Neural cell (in vitro differentiated cells): Measurements from ENCODE around the gene LSM3. TPM values are rescaled to one million over a fixed set of nuclear protein-coding genes. Genes with fewer than 3 reads are reported as not detected.
"Not testable (repeated sequence)": the region's sequence is repeated elsewhere in the genome, so short reads cannot be mapped to it uniquely, and the experiment has no call there.

Source experiments
- H2AFZ ChIP-seq: fragments of 200-600, 300-800 bp; sonication (generic), shearing (Covaris generic); 2 replicates; pipeline ENCODE4 v1.6.0; 2014; ENCODE audit warnings: low read depth, mild to moderate bottlenecking, antibody characterized with exemption, low read length, moderate library complexity
- H3F3A ChIP-seq: fragments of 200-600 bp; shearing (Covaris generic); 2 replicates; pipeline ENCODE4 v1.6.1; 2016; ENCODE audit warnings: mild to moderate bottlenecking, moderate library complexity, mixed read lengths, antibody characterized with exemption, low read length; ENCODE audit not compliant: insufficient read depth, poor library complexity, severe bottlenecking
- H3K27ac ChIP-seq: fragments of 200-600, 300-800 bp; sonication (generic), shearing (Covaris generic); 2 replicates; pipeline ENCODE4 v1.5.1; 2014; ENCODE audit warnings: mild to moderate bottlenecking, low read length, moderate library complexity
- H3K27me3 ChIP-seq: fragments of 300-800, 200-600 bp; sonication (generic), shearing (Covaris generic); 2 replicates; pipeline ENCODE4 v1.6.0; 2014; ENCODE audit warnings: mild to moderate bottlenecking, low read depth, low read length, moderate library complexity; ENCODE audit not compliant: insufficient read depth
- H3K36me3 ChIP-seq: fragments of 300-800, 200-600 bp; sonication (generic), shearing (Covaris generic); 2 replicates; pipeline ENCODE4 v1.5.1; 2014; ENCODE audit warnings: mild to moderate bottlenecking, antibody characterized with exemption, low read length, moderate library complexity; ENCODE audit not compliant: insufficient read depth
- H3K4me2 ChIP-seq: fragments of 300-800, 200-600 bp; sonication (generic), shearing (Covaris generic); 2 replicates; pipeline ENCODE4 v1.6.0; 2014; ENCODE audit warnings: mild to moderate bottlenecking, low read length
- H3K4me3 ChIP-seq: fragments of 300-800, 200-600 bp; sonication (generic), shearing (Covaris generic); 2 replicates; pipeline ENCODE4 v1.5.1; 2014; ENCODE audit warnings: mild to moderate bottlenecking, low read length, moderate library complexity
- H3K79me2 ChIP-seq: fragments of 200-600 bp; shearing (Covaris generic); replicated peaks from 2 replicates; pipeline ENCODE4 v1.6.0; 2014; ENCODE audit warnings: mild to moderate bottlenecking, low read length, moderate library complexity; ENCODE audit not compliant: insufficient read depth
- H3K9ac ChIP-seq: fragments of 300-800, 200-600 bp; sonication (generic), shearing (Covaris generic); 2 replicates; pipeline ENCODE4 v1.6.1; 2016; ENCODE audit warnings: mild to moderate bottlenecking, low read length, mixed read lengths
- H3K9me2 ChIP-seq: fragments of 200-600 bp; shearing (Covaris generic); 2 replicates; pipeline ENCODE4 v1.6.1; 2016; ENCODE audit warnings: mild to moderate bottlenecking, low read length, mixed read lengths; ENCODE audit not compliant: insufficient read depth
- H3K9me3 ChIP-seq: fragments of 200-600, 300-800 bp; sonication (generic), shearing (Covaris generic); 2 replicates; pipeline ENCODE4 v1.6.1; 2016; ENCODE audit warnings: mild to moderate bottlenecking, mixed run types, low read length, moderate library complexity, mixed read lengths
- H4K20me1 ChIP-seq: fragments of 200-600 bp; shearing (Covaris generic); 2 replicates; pipeline ENCODE4 v1.6.1; 2016; ENCODE audit warnings: mild to moderate bottlenecking, mixed run types; ENCODE audit not compliant: insufficient read depth
- EP300 ChIP-seq: fragments of 450-650 bp; conservative IDR thresholded peaks from 2 replicates; pipeline ENCODE4 v1.6.1; 2014; ENCODE audit warnings: antibody characterized with exemption, mild to moderate bottlenecking, moderate library complexity; ENCODE audit not compliant: poor library complexity, severe bottlenecking
- EZH2 ChIP-seq: fragments of 200-600, 300-800 bp; shearing (Covaris generic), sonication (generic); IDR thresholded peaks from 2 replicates; pipeline ENCODE4 v1.6.1; 2014; ENCODE audit warnings: antibody characterized with exemption, low read length, borderline replicate concordance, mild to moderate bottlenecking; ENCODE audit not compliant: insufficient read depth, poor library complexity, severe bottlenecking
- MXI1 ChIP-seq: fragments of 450-650 bp; conservative IDR thresholded peaks from 2 replicates; pipeline ENCODE4 v1.6.1; 2014; ENCODE audit warnings: antibody characterized with exemption, mild to moderate bottlenecking; ENCODE audit not compliant: poor library complexity, severe bottlenecking
- POLR2AphosphoS5 ChIP-seq: IDR thresholded peaks from 2 replicates; pipeline ENCODE4 v1.6.1; 2012
- SMC3 ChIP-seq: fragments of 450-650 bp; conservative IDR thresholded peaks from 2 replicates; pipeline ENCODE4 v1.6.1; 2014; ENCODE audit warnings: antibody characterized with exemption, mild to moderate bottlenecking, moderate library complexity; ENCODE audit not compliant: poor library complexity
- TAF1 ChIP-seq: IDR thresholded peaks from 2 replicates; pipeline ENCODE4 v1.6.1; 2012; ENCODE audit warnings: low read depth
- polyA plus RNA-seq: library from polyadenylated mRNA; depleted of rRNA; stranded (reverse); fragments of >200 nt; gene quantifications from 2 replicates; pipeline ENCODE4 v1.2.3, GENCODE V29; 2014
- TF ChIP-seq, protein P1 (sequence below): IDR thresholded peaks from 2 replicates; pipeline ENCODE4 v1.6.1; 2012; ENCODE audit warnings: borderline replicate concordance

The LSM3 gene
- polyA plus RNA-seq, 1 donor from 2014 or later = 29.6 TPM

DNA sequence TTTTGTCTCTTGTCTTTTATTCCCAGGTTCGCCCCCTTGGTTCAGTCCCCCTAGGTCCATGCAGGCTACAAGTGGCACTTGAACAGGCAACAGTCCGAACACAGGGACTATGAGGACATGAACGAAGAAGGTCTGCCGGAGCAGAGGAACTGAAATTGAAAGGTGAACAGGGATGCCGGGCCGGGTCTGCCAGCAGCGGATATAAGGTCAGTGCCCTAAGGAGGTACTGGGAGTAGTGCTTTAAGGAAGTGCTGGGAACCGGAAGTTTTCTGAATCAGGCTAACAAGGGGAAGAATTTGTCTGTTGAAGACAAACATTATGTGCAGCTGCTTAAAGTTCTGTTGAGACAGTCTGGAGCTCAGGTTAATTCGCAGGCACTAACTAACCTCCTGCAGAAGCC, 46.8 kb downstream of the LSM3 start:
- TF ChIP-seq EP300 (no peak), MXI1 (no peak), EZH2 (no peak), SMC3 (no peak)
- TF ChIP-seq, protein P1, sequence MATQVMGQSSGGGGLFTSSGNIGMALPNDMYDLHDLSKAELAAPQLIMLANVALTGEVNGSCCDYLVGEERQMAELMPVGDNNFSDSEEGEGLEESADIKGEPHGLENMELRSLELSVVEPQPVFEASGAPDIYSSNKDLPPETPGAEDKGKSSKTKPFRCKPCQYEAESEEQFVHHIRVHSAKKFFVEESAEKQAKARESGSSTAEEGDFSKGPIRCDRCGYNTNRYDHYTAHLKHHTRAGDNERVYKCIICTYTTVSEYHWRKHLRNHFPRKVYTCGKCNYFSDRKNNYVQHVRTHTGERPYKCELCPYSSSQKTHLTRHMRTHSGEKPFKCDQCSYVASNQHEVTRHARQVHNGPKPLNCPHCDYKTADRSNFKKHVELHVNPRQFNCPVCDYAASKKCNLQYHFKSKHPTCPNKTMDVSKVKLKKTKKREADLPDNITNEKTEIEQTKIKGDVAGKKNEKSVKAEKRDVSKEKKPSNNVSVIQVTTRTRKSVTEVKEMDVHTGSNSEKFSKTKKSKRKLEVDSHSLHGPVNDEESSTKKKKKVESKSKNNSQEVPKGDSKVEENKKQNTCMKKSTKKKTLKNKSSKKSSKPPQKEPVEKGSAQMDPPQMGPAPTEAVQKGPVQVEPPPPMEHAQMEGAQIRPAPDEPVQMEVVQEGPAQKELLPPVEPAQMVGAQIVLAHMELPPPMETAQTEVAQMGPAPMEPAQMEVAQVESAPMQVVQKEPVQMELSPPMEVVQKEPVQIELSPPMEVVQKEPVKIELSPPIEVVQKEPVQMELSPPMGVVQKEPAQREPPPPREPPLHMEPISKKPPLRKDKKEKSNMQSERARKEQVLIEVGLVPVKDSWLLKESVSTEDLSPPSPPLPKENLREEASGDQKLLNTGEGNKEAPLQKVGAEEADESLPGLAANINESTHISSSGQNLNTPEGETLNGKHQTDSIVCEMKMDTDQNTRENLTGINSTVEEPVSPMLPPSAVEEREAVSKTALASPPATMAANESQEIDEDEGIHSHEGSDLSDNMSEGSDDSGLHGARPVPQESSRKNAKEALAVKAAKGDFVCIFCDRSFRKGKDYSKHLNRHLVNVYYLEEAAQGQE = no peak
- no peak overlapping the region for H2AFZ ChIP-seq
- H3K9me3 ChIP-seq = peaks cover 7% of the 10 kb centered on the region
- no peaks in the 10 kb centered on the region for H3F3A ChIP-seq
- H4K20me1 ChIP-seq = no peaks in the 10 kb centered on the region
- H3K4me3 ChIP-seq = no peak overlapping the region
- H3K4me2 ChIP-seq = no peak overlapping the region
- no peaks in the 10 kb centered on the region for H3K9me2 ChIP-seq
- no peaks in the 10 kb centered on the region for H3K79me2 ChIP-seq
- no peak overlapping the region for H3K9ac ChIP-seq
- no peaks in the 10 kb centered on the region for H3K27me3 ChIP-seq
- H3K36me3 ChIP-seq = no peaks in the 10 kb centered on the region
- H3K27ac ChIP-seq = no peak overlapping the region

DNA sequence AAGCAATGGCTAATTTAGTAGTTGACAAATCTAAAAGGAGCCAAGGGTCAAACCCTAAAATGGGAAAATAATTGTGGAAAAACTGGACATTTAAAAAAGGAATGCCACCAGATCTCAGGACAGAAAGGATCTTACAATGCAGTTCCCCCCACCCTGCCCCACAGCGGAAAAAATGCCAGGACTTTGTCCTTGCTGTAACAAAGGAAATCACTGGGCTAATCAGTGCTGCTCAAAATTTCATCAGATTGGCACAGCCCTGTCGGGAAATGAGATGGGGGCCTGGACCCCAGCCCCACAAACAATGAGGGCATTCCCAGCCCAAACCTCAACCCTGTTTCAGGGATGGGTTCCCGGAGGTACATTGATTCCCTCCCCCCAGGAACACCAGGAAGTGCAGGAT, 47.7 kb downstream of the LSM3 start:
- not testable (repeated sequence) for H2AFZ ChIP-seq, H3K9me2 ChIP-seq, H3K9me3 ChIP-seq, H3K4me3 ChIP-seq, H3F3A ChIP-seq, H3K27ac ChIP-seq, H3K36me3 ChIP-seq, H3K9ac ChIP-seq, H4K20me1 ChIP-seq, H3K79me2 ChIP-seq, H3K27me3 ChIP-seq, H3K4me2 ChIP-seq

DNA sequence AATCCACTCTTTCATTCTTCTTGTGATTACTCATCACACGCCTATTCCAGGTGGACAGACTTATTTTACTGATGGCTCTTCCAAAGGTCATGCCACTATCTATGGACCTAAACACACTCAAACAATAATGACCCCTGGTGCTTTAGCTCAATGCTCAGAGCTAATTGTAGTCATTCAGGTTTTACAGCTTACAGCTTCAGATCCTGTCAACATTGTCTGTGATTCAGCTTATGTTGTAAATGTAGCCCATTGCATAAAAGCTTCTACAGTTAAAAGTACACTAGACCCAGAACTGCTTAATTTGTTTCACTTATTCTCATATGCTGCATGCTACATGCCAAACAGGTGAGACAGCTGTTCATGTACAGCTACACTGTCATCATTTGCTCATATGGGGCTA, 49.2 kb downstream of the LSM3 start:
- Histone ChIP-seq H3F3A (no peaks in the 10 kb centered on the region), H3K9me2 (no peaks in the 10 kb centered on the region), H3K79me2 (no peaks in the 10 kb centered on the region), H2AFZ (no peak overlapping the region), H3K9ac (no peak overlapping the region), H3K36me3 (no peaks in the 10 kb centered on the region), H3K27ac (no peak overlapping the region), H3K27me3 (no peaks in the 10 kb centered on the region), H4K20me1 (no peaks in the 10 kb centered on the region), H3K9me3 (peaks cover 2% of the 10 kb centered on the region), H3K4me2 (no peak overlapping the region), H3K4me3 (no peak overlapping the region)
- no peak for TF ChIP-seq SMC3
- no peak for TF ChIP-seq POLR2AphosphoS5
- TF ChIP-seq MXI1 = no peak
- TF ChIP-seq TAF1 = no peak
